Smooth muscle cell (in vitro differentiated cells): ENCODE results near the gene GMDS. TPM values are rescaled to one million over a fixed set of nuclear protein-coding genes. Genes with fewer than 3 reads are reported as not detected.
"Not testable (repeated sequence)": the region's sequence is repeated elsewhere in the genome, so short reads cannot be mapped to it uniquely, and the experiment has no call there.

Experiments
- DNase-seq: peaks from one replicate; lab custom pipeline; 2025; ENCODE audit not compliant: unreplicated experiment; lab: John Stamatoyannopoulos, UW
- H2AFZ ChIP-seq: fragments of 200-600 bp; sonication (generic); 2 replicates; pipeline ENCODE4 v1.6.0; 2016; ENCODE audit warnings: antibody characterized with exemption, low read depth, mild to moderate bottlenecking
- H3F3A ChIP-seq: fragments of 200-600 bp; sonication (generic); 2 replicates; pipeline ENCODE4 v1.6.0; 2017; ENCODE audit warnings: antibody characterized with exemption, low read depth
- H3K27ac ChIP-seq: fragments of 200-600 bp; sonication (generic); 2 replicates; pipeline ENCODE4 v1.5.1; 2016; ENCODE audit warnings: low read depth, mild to moderate bottlenecking
- H3K27me3 ChIP-seq: fragments of 200-600 bp; sonication (generic); 2 replicates; pipeline ENCODE4 v1.6.1; 2016; ENCODE audit warnings: low read depth, mild to moderate bottlenecking
- H3K36me3 ChIP-seq: fragments of 200-600 bp; sonication (generic); 2 replicates; pipeline ENCODE4 v1.5.1; 2016; ENCODE audit warnings: low read depth
- H3K4me1 ChIP-seq: fragments of 200-600 bp; sonication (generic); 2 replicates; pipeline ENCODE4 v1.5.1; 2016; ENCODE audit warnings: low read depth
- H3K4me2 ChIP-seq: fragments of 200-600 bp; sonication (generic); 2 replicates; pipeline ENCODE4 v1.6.0; 2016; ENCODE audit warnings: mild to moderate bottlenecking
- H3K4me3 ChIP-seq: fragments of 200-600 bp; sonication (generic); 2 replicates; pipeline ENCODE4 v1.5.1; 2016; ENCODE audit warnings: mild to moderate bottlenecking
- H3K79me2 ChIP-seq: fragments of 200-600 bp; sonication (generic); 2 replicates; pipeline ENCODE4 v1.6.0; 2016; ENCODE audit warnings: low read depth, mild to moderate bottlenecking
- H3K9ac ChIP-seq: fragments of 200-600 bp; sonication (generic); 2 replicates; pipeline ENCODE4 v1.6.0; 2016; ENCODE audit warnings: low read depth
- H3K9me3 ChIP-seq: fragments of 200-600 bp; sonication (generic); replicated peaks from 2 replicates; pipeline ENCODE4 v1.5.1; 2016; ENCODE audit warnings: low read depth
- H4K20me1 ChIP-seq: fragments of 200-600 bp; sonication (generic); 2 replicates; pipeline ENCODE4 v1.6.0; 2016; ENCODE audit warnings: low read depth
- CTCF ChIP-seq: fragments of 200-600 bp; sonication (generic); IDR thresholded peaks from 2 replicates; pipeline ENCODE4 v1.5.1; 2017; ENCODE audit warnings: borderline replicate concordance, mild to moderate bottlenecking, antibody characterized with exemption; ENCODE audit not compliant: insufficient read depth, poor library complexity, severe bottlenecking
- WGBS: methylation state at CpG from one replicate; pipeline ENCODE4 v1.1.7; 2016; ENCODE audit warnings: low lambda C conversion rate; 5-methylcytosine and 5-hydroxymethylcytosine counted together
- polyA plus RNA-seq: library from polyadenylated mRNA; unstranded; fragments of >200 nt; fragmentation: Nextera tagmentation; extraction: Ambion mirVana; gene quantifications from 2 replicates; pipeline ENCODE4 v1.2.1, GENCODE V29; 2016
- total RNA-seq: library from RNA; depleted of rRNA; stranded (reverse); fragments of >200 nt; gene quantifications from 2 replicates; pipeline ENCODE4 v1.2.3, GENCODE V29; 2014

Gene GMDS
- total and polyA plus RNA-seq, 2 experiments from 2014 or later: 3.7 to 8.5 TPM

- no peak for DNase-seq
- Histone ChIP-seq H3K4me3 (no peak overlapping the region), H2AFZ (no peak overlapping the region), H3K79me2 (no peaks in the 10 kb centered on the region), H3K4me2 (no peak overlapping the region), H3K27me3 (peaks cover 5% of the 10 kb centered on the region), H3K9ac (no peak overlapping the region), H3F3A (no peaks in the 10 kb centered on the region), H3K4me1 (no peaks in the 10 kb centered on the region), H3K36me3 (no peaks in the 10 kb centered on the region), H4K20me1 (no peaks in the 10 kb centered on the region), H3K27ac (no peak overlapping the region), H3K9me3 (peaks cover 4% of the 10 kb centered on the region)
- 76% methylated on average over 16 of the region's 16 CpGs for WGBS
- no peak for TF ChIP-seq CTCF
These were observed 574.5 kb downstream of the GMDS start for GRCh38 chr6:1670711-1671462.

GRCh38 chr6:1669996-1670395, 575.4 kb downstream of the GMDS start:
- Histone ChIP-seq H4K20me1 (no peaks in the 10 kb centered on the region), H3K36me3 (no peaks in the 10 kb centered on the region), H3K4me3 (no peak overlapping the region), H3K9ac (no peak overlapping the region), H3K79me2 (no peaks in the 10 kb centered on the region), H2AFZ (no peak overlapping the region), H3F3A (no peaks in the 10 kb centered on the region), H3K27ac (no peak overlapping the region), H3K4me2 (no peak overlapping the region), H3K27me3 (peaks cover 5% of the 10 kb centered on the region), H3K9me3 (peaks cover 4% of the 10 kb centered on the region), H3K4me1 (no peaks in the 10 kb centered on the region)
- DNase-seq: no peak
- 86% methylated on average over 11 of the region's 11 CpGs for WGBS
- TF ChIP-seq CTCF: no peak

- not testable (repeated sequence) for H3K36me3 ChIP-seq, H3K9me3 ChIP-seq, H3K27ac ChIP-seq, H4K20me1 ChIP-seq, H3K4me2 ChIP-seq, H3F3A ChIP-seq, H3K4me3 ChIP-seq, H3K4me1 ChIP-seq, H3K9ac ChIP-seq, DNase-seq, H3K79me2 ChIP-seq, H2AFZ ChIP-seq
- 96% methylated on average over 5 of the region's 5 CpGs for WGBS
- peaks cover 14% of the 10 kb centered on the region for H3K27me3 ChIP-seq
These were observed 576.9 kb downstream of the GMDS start for GRCh38 chr6:1668456-1668855.

GRCh38 chr6:1667805-1668175, 577.6 kb downstream of the GMDS start:
- Histone ChIP-seq H2AFZ (no peak overlapping the region), H4K20me1 (no peaks in the 10 kb centered on the region), H3F3A (no peaks in the 10 kb centered on the region), H3K27me3 (peaks cover 20% of the 10 kb centered on the region), H3K4me2 (peak overlapping the region; percentile 14), H3K9me3 (no peaks in the 10 kb centered on the region), H3K36me3 (no peaks in the 10 kb centered on the region), H3K4me1 (no peaks in the 10 kb centered on the region), H3K27ac (no peak overlapping the region), H3K9ac (no peak overlapping the region), H3K79me2 (no peaks in the 10 kb centered on the region), H3K4me3 (no peak overlapping the region)
- no peak for DNase-seq
- WGBS: 75% methylated on average over 4 of the region's 4 CpGs
- no peak for TF ChIP-seq CTCF
